ENCODE data around the gene SOCS3.

SOCS3 gene

DNA sequence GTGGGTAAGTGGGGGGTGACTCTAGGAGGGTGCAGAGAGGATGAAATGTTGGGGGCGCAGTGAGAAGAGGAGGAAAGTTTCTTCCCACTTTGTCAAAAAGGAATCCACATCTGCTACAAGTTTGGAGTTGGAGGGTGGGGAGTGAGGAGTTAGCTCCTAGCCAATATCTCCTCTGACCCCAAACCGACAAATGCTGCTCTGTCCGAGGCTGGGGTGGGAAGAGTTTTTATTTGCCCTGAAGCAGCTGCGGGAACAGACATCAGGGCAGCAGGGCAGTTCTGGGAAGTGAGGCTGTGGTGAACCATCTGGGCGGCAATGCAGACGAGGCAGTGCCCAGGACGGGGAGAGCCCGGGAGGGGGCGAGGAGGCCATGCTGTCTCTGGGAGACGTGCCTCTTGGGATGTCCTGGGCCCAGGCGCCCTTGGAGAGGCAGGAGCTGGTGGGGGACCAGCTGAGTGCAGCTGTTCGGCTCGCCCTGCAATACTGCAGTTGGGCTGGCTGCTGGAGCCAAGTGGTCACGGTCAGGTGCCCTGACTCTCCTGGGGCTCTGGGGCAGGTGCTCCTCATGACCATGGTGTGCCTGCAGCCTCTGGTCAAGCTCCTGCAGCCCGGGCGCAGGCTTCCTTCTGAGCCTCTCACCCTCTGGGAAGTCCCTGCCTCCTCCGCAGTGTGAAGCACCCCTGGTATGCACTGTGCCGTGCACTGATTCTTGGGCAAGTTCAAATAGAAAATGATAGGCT lies 6.4 kb upstream of the SOCS3 start:
- DNase-seq, result no peak

DNA sequence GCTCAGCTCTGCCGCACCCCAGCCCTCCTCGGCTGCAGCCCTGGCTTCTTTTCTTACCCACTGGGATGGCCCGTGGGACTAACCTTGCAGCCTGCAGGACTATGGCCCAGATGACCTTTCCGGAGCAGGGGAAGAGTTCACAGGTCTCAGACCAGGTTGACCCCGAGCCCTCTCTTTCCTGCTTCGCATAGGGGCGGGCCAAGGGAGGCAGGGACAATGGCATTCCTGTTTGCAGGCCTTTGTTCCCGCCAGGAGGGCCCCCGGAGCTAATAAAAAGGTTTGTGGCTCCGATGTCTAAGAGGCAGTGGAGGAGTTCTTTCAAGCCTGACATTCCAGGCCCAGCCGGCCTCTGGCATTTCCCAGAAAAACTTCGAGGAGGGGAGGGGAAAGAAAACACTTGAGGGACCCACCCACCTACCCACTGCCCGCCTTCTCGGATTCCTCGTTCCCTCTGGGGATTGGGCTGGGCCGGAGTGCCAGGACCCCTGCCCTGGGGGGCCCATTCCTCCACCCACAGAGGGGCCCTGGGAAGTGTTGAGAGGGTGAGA lies 5.8 kb upstream of the SOCS3 start:
- DNase-seq, result no peak

DNA sequence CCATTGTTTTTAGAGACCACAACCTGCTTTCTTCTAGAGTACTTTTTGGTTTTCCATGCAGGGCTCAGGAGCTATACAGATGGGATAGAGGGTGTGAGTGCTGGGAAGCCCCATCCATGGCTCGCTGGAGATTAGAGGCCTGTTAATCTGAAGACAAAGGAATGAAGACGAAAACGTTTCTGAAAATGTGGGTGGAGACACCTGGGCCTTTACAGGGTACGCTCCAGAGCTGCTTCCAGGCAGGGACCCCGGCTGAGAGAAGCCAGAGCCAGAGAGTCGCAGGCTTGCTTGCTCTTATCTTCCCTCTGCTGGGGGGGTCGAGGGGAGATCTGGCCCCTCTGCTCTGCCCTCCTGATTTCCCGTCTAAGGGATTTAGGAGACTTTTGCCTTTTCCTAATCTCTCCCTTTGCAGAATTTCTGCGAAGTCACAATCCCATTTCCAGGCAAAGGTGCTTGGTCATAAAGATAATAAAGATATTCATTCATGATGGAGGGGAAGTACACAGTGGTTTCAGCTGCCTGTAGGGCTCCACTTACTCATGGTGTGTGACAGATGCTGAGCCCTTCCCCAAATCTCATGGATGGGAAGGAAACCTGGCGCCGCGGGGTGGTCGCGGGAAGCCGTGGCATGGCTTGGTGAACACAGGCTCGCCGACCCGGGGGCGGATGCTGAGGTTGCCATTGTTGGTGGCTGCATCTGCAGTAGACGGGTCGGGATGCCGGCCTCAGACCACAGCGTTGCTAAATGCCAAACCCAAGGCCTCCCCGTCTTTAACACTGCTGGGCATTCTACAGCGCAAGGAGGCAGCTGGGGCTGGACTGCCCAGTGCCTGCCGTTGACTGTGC lies 4.8 kb upstream of the SOCS3 start:
- no peak for DNase-seq

DNA sequence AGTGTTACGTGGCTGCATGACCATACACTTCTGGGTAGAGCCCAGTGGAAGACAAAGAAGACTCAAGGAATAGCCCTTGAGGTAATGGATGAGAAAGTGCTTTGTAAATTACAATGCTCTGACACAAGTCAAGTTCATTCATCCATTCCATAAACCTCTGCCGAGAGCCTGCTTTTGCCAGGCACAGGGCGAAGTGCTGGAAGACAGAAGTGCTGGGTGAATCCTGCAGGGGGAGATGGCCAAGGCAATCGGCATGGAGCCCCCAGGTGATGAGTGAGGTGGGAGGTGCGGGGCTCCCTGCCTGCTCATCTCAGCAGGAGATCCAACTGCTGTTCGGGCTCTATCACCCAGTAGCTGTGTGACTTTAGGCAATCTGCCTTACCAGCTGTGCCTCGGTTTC lies 2.8 kb upstream of the SOCS3 start:
- DNase-seq, result no peak

DNA sequence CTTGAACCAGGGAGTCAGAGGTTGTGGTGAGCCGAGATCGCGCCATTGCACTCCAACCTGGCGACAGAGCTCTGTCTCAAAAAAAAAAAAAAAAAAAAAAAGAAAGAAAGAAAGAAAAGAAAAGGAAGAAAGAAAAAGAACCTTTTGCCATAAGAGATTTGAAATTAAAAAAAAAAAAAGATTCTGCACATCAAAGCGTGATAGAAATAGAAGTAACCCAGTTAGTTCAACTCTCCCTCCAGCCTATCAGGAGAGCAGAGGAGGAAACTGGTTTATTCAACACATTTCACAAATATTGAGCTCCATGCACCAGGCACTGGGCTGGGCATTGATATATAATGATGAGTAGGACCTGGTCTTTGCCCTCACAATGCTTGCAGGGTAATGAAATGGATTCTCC lies 2.4 kb upstream of the SOCS3 start:
- no peak for DNase-seq

DNA sequence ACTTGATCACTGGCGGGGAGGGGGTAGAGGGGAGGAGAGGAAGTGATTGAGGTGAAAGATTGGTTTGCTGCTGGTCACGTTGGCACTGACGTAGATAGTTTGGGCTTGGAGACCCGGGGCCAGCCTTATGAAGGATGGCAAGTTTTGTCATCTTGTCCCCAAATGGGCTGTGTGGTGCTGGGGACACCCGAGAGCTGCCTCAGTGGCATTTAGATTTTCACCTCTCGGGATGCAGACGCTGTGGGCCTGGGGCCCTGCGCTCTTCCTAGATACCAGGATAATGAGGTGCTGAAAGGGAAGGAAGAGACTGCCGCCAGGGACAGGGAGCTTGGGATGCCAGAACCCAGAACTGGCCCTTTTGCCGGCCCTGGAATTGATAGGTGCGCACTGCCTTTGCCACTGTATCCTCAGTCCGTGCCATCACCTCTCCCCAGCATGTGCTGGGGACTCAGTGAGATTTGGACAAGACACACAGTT lies 1.4 kb upstream of the SOCS3 start:
- DNase-seq, result no peak

DNA sequence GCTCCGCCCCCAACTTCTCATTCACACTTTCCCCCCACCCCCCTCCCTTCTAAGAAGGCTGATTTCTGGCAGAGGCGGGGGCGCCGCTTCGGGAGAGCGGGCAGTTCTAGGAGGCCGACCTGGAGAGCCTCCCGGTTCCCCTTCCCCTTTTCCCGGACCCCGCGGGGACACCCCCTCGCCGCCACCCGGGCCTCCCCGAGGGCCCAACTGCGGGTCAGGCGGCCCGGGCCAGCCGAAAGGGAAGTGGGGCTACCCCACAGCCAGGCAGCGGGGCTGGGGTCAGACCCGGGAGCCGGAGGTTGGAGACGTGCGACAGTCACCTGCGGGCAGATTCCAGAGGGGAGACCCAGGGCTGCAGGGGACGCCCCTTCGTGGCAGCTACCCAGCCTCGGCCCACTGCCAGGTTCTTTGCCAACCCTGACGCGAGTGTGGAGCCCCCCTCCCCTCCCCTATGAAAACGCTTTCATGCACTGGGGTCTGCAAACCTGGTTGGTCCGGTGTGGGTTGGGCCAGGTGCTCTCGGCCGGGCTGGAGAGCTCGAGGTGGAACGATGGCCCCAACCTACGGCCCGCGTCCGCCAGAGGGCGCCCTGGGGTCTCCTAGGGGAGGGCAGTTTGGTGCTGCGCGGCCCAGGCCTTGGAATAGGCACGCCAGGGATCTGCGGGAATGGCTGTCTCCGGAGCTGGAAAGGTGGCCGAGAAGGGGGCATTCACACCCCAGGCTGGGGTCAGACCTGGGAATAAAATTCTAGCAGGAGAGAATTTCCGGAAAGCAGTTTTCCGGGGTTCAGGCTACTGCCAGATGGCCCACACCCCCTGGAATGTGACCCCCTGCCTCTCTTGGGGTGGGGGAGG lies 721 bp upstream of the SOCS3 start:
- peak; percentile 86 for DNase-seq

DNA sequence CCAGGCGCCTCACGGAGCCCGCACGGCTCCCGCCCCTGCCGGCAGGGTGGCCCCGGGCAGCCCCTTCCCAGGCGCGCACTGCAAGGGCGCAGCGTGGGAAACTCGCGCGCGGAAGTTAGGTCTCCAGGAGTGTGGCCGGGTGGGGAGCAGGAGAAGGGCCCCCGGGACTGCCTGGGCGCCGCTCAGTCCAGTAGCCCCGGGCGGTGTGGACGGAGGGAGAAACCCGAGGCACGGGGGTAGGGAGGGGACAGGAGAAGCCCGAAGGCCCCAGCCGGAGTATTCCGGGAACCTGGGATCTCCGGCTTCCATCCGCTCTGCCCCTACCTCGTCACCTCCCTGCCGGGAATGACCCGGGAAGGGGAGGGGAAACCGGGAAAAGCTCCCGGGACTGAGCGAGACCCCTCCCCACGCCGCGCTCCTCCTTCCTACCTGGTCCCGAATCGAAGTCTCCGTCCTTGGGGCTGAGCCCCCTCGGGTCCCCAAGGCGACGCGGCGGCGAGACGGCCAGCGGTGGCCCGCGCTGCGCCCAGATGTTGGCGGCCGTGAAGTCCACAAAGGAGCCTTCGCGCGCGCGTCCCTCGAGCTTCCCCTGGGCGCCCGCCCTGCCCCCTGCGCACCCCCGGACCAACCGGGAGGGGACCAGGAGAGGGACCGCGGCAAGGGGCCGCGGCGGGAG lies 418 bp downstream of the SOCS3 start:
- DNase-seq, result peak; percentile 30

DNA sequence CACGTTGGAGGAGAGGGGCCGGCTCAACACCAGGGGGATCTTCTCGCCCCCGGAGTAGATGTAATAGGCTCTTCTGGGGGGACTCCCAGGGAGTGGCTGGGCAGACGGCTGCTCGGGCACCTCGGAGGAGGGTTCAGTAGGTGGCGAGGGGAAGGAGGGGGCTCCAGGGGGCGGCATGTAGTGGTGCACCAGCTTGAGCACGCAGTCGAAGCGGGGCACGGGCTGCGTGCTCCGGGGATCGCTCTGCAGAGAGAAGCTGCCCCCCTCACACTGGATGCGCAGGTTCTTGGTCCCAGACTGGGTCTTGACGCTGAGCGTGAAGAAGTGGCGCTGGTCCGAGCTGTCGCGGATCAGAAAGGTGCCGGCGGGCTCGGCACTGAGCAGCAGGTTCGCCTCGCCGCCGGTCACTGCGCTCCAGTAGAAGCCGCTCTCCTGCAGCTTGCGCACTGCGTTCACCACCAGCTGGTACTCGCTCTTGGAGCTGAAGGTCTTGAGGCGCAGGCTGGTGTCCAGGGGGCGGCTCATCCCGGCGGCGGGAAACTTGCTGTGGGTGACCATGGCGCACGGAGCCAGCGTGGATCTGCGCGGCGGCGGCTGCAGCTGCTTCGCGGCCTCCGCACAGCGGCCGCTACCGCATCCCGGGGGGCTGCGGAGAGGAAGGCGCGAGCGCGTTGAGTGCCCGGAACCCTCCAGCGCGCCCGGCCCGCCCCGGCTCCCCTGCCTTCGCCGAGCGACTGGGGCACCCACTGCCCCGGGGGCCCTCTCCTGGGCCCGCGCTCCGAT lies 1.1 kb downstream of the SOCS3 start:
- DNase-seq, result no peak

DNA sequence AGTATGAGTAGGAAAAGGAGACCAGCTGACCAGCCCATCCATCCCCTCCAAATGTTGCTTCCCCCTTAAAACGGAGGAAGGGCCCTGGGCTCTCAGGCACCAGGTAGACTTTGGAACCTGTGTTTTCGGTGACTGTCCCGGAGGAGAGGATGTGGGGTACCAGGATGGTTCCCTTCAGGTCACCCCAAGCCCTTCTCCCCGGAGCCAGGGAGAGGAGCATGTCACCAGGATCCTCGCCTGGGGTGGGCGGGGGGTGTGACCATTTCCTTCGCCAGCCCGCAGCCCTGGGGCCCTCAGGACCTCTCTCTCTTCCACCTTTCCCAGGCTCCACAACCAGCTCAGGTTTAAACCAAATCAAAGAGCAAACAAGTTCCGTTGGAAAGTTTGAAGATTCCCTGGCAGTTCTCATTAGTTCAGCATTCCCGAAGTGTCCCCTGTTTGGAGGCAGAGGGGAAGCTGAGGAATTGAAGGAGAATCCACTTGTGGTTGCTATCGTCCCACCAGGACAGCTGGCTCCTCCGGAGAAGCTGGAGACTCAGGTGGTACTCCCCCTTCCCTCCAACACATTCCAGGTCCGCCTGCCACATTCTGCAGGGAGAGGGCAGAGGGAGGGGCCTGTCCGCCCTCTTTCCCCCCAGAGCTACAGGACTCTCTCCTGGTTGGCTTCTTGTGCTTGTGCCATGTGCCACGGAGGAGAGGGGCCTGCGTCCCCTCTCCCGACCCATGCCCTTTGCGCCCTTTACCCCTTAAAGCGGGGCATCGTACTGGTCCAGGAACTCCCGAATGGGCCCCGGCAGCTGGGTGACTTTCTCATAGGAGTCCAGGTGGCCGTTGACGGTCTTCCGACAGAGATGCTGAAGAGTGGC lies 2.0 kb downstream of the SOCS3 start:
- no peak for DNase-seq

DNA sequence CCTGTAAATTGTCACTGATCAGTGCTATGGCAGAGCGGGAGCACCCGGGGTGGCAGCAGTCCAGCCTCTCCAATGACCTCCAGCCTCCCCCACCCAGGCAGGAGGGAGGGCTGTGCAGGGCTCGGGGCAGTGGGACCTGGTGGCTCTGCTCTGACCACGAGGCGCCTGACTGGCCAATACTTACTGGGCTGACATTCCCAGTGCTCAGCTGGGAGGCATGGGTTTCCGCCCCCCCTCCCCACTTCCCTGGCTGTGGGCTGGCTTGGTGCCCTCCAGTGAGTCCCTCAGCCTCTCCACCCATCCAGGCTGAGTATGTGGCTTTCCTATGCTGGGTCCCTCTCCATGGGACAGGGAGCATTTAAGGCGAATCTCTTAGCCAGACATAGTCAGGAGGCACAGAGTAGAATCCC lies 2.7 kb downstream of the SOCS3 start:
- DNase-seq, result no peak

DNA sequence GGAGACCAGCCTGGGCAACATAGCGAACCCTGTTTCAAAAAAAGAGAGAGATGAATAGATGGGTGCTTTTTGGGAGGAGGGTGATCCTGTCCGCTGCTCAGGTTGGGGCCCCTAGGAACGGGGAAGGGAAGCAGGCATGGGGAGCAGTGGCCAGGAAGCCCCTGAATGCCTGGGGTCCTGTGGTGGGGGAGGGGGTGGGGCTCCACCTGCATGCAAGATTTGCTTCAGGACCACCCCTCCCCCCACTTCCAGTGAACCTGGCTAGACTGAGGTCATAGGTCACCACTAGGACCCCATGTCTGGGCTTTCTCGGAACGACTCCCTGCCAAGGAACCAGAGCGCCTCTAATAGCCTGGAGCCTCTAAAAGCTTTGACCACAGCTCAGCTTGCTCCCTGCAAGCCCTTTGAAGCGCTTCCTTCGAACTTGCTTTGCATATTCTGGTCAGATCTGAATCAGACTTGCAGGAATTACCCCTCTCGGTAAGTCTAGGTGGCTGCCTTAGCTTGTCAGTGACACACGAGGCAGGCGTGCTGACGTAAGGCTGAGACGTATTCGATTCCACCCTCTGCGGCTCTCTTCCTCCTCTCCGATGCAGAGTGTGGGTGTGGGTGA lies 3.7 kb downstream of the SOCS3 start:
- peak; percentile 93 for DNase-seq

DNA sequence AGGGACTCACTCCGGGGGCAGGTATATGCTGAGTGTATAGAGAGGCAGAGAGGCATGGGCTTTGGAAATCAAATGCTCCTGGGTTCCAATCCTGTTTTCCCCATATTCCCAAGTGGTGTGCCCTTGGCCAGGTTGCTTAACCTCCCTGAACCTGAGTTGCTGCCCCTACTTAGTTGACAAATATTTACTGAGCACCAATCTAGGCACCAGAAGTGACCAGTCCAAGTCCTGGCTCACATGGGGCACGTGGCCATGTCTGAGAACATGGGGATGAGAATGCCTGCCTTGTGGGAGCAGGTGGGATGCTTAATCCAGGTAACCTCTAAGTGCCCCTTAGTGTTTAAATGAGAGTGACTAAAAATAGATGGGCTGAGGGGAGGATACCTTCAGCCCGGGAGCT lies 4.2 kb downstream of the SOCS3 start:
- no peak for DNase-seq

DNA sequence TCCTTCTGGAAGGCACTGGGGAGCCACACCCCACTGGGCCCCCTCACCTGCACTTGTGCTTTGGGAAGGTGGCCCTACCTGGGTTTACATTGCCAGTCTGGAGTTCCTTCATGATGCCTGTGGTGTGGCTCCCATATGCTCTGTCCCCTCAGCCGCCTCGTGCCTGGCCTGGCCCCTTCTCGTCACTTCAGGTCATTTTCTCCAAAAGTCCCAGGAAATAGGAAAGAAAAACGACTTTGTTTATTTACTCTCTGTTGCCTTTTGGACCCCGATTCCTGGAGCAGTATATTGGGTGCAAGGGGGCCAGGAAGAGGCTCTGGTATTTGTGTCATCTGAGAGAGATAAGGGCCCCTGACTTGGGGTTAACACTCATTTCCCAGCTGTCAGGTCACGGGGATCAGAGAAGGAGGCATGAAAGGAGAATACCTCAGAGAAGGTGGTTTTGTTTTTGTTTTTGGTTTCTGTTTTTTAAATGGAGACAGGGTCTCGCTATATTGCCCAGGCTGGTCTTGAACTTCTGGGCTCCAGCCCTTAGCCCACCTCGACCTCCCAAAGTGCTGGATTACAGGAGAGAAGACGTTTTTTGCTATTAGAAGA lies 4.7 kb downstream of the SOCS3 start:
- DNase-seq, result peak; percentile 28

DNA sequence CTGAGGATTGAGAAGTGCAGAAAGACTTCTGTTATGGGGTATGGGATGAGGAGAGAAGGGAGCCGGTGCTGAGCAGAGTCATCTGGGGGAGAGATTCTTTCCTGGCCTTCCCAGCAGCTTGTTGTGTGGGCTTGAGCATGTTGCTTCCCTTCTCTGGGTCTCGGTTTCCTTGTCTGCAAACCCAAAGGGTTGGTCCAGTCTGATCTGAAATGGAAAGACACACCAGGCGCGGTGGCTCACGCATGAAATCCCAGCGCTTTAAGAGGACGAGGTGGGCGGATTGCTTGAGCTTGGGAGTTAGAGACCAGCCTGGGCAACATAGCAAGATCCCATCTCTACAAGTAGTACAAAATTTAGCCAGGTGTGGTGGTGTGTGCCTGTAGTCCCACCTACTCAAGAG lies 6.0 kb downstream of the SOCS3 start:
- DNase-seq, result no peak

DNA sequence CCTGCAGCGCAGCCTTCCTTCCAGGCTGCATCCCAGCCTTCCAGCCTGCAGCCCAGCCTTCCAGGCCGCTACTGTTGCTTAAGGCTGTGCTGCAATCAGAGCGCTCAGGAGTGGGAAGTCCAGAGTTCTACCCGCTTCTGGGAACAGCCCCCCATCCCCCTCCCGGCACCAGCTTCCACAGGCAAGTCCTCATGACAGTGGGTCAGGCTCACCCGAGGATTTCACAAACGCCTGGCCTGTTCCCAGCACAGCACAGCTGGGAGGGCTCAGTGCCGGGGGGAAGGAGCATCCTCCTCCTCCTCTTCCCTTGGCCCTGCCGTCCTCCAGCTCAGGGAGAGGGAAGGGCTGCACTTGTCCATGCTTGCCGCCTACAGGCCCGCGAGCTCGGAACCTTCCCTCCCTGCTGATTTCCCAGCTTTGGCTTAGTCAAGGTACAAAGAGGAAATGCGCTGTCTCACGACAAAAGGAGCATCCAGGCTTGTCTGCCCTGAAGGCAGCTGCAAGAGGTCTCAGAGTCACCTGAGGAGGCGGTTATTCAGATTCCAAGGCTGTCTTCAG lies 8.3 kb downstream of the SOCS3 start:
- DNase-seq, result no peak

DNA sequence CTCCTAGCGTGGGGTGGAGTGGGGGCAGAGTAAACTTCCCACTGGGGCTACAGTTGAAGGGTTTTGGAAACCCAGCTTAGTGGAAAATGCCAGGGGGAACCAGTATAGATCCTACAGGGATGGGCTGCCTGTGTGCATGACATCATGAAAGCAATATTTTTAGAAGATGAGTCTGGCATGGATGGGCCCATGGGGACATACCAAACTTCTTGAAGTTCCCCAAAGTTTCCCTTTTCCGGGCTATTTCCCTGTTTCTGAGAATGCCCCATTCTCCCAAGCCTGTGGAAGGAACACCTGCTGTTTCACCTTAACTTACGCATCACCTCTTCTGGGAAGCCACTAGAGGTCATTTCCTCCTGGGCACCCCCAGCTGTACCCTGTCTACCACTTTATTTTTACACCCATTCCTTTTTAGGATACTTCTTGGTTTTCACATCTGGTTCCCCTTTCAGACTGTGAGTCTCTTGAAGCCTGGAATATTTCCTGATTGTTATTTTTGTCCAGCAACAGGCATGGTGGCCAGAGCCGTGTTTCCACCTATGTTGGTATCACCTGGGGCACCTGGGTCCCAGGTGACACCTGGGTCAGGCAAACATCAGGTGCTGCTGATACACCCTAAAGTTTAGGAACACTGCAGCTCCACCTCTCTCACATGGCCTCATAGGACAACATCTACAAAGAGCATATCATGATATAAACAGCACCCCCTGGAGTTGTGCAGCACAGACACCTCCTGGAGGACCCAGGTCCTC lies 9.8 kb downstream of the SOCS3 start:
- DNase-seq, result no peak

DNA sequence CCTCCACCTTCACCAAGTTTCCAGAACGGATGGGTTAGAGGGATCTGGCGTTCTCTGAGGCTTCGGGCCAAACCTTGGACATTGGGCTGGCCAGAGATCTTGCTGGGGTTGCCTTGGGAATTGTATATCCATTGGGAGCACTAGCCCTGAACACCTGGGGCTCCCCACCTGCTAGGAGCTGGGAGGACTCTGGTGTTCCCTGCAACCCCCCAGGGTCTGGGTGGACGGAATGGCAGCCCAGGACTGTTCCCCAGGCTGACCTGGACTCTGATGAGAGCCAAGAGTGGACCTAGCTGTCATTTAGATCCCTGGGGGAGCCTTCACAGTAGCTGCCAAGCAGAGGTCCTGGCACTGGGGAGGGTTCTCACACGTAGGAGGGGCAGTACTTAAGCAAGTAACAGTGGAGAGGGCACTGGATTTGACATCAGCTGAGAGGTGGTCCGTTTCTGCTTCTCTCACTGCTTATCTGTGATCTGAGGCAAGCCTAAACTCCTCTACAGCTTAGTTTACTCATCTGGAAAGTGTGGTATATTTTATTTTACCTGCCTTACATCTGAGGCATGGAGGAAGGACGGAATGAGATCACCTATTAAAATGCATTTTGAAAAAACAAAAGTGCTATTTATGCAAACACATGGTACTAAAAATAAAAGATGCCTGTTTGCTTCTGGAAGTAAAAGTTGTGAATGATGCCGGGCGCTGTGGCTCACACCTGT lies 11.7 kb downstream of the SOCS3 start:
- no peak for DNase-seq
